ENCODE measurements around the gene UGT1A3.

DNA sequence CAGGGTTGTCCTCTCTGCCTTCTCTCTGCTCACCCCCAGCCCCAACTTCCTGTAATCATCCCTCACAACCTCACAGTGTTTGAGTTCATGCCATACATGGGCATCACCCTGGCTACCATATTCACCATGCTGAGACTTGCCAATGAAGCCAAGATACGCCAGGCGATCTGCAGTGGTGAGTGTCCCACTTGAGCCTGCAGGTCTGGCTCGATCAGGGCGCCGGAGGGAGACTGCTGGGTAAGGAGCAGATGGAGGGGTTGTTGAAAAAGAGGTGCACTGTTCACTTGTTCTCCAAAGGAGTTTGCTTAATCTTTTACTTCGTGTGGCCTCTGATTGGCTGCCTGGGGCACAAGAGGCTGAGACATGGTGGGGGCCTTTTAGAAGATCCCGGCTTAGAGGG is 63.9 kb downstream of the UGT1A3 start:
- TF ChIP-seq, protein P1, sequence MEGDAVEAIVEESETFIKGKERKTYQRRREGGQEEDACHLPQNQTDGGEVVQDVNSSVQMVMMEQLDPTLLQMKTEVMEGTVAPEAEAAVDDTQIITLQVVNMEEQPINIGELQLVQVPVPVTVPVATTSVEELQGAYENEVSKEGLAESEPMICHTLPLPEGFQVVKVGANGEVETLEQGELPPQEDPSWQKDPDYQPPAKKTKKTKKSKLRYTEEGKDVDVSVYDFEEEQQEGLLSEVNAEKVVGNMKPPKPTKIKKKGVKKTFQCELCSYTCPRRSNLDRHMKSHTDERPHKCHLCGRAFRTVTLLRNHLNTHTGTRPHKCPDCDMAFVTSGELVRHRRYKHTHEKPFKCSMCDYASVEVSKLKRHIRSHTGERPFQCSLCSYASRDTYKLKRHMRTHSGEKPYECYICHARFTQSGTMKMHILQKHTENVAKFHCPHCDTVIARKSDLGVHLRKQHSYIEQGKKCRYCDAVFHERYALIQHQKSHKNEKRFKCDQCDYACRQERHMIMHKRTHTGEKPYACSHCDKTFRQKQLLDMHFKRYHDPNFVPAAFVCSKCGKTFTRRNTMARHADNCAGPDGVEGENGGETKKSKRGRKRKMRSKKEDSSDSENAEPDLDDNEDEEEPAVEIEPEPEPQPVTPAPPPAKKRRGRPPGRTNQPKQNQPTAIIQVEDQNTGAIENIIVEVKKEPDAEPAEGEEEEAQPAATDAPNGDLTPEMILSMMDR (conservative IDR thresholded peaks at IDR 0.05; ENCODE audit: low read depth, low read length): no peak
- no peak for TF ChIP-seq EZH2 (IDR thresholded peaks at IDR 0.05; ENCODE audit: borderline replicate concordance, low read depth, low read length, poor library complexity, severe bottlenecking)

Measured in A673 (cell line).